Caco-2 (cell line): ENCODE results near the gene ANKRD60. TPM values are rescaled to one million over a fixed set of nuclear protein-coding genes. Genes with fewer than 3 reads are reported as not detected.
A peak's percentile ranks its signal among the peaks of the same experiment; 100 is the strongest.

ENCODE experiments used
- BruUV-seq: library from RNA; stranded (reverse); fragments of 400-500 nt; replicated peaks from 2 replicates; lab custom pipeline; 2021; lab: Mats Ljungman, UMichigan
- CTCF ChIA-PET: fragments of 300-600 bp; sonication (Branson Sonifier 250); formaldehyde crosslinking; loops from one replicate; lab custom pipeline; 2022; ENCODE audit warnings: antibody characterized with exemption; lab: Charles Lee
- POLR2A ChIA-PET: fragments of 300-600 bp; sonication (Branson Sonifier 250); formaldehyde crosslinking; loops from one replicate; lab custom pipeline; 2022; ENCODE audit warnings: antibody characterized with exemption; lab: Charles Lee
- DNase-seq, 2 experiments: peaks; one replicate each; pipeline versions ENCODE4 v3.0.0 to v3.0.0-alpha.2; 2020 to 2022
- H3K27me3 ChIP-seq: replicated peaks from 2 replicates; pipeline ENCODE4 v1.6.0; 2011; ENCODE audit warnings: low read length; ENCODE audit not compliant: control insufficient read depth, insufficient read depth
- H3K36me3 ChIP-seq: 2 replicates; pipeline ENCODE4 v1.5.1; 2011; ENCODE audit warnings: low read length; ENCODE audit not compliant: control insufficient read depth, insufficient read depth
- H3K4me1 ChIP-seq: fragments of 250-450 bp; sonication (Bioruptor Pico); 2 replicates; pipeline ENCODE4 v1.5.1; 2020; ENCODE audit warnings: mild to moderate bottlenecking
- H3K4me3 ChIP-seq: 2 replicates; pipeline ENCODE4 v1.5.1; 2011; ENCODE audit warnings: low read depth, mild to moderate bottlenecking, control low read depth, low read length
- H3K9me3 ChIP-seq: fragments of 250-450 bp; sonication (Bioruptor Pico); 2 replicates; pipeline ENCODE4 v1.5.1; 2020; ENCODE audit warnings: mild to moderate bottlenecking, moderate library complexity
- H3K27ac Mint-ChIP-seq: one replicate; pipeline ENCODE4 v1.8.0; 2022; ENCODE audit warnings: mixed read lengths; ENCODE audit not compliant: unreplicated experiment
- H3K27me3 Mint-ChIP-seq: one replicate; pipeline ENCODE4 v1.8.0; 2022; ENCODE audit warnings: mixed read lengths; ENCODE audit not compliant: insufficient read depth, unreplicated experiment
- H3K36me3 Mint-ChIP-seq: one replicate; pipeline ENCODE4 v1.8.0; 2022; ENCODE audit warnings: mild to moderate bottlenecking, mixed read lengths; ENCODE audit not compliant: insufficient read depth, unreplicated experiment
- H3K4me1 Mint-ChIP-seq: one replicate; pipeline ENCODE4 v1.8.0; 2022; ENCODE audit warnings: low read depth, mixed read lengths; ENCODE audit not compliant: unreplicated experiment
- H3K4me3 Mint-ChIP-seq: one replicate; pipeline ENCODE4 v1.8.0; 2022; ENCODE audit warnings: mild to moderate bottlenecking, moderate library complexity, mixed read lengths; ENCODE audit not compliant: unreplicated experiment
- H3K9me3 Mint-ChIP-seq: one replicate; pipeline ENCODE4 v1.8.0; 2022; ENCODE audit warnings: mixed read lengths; ENCODE audit not compliant: unreplicated experiment
- intact Hi-C: fragments of 100-400 bp; cut with micrococcal nuclease; formaldehyde crosslinking; loops from one replicate; pipeline ENCODE4 v1.10.0; 2022; ENCODE audit not compliant: unreplicated experiment
- total RNA-seq: library from RNA; stranded (reverse); gene quantifications from 2 replicates; pipeline ENCODE4 v1.2.3, GENCODE V29; 2022
- TF ChIP-seq, protein P1 (sequence below), 2 experiments: fragments of 200-600 bp in 1 of 2; IDR thresholded peaks; 1 replicate in 1 of 2; 2 replicates in 1 of 2; pipeline versions ENCODE4 v1.5.1 to v1.8.0; 2011 to 2022; ENCODE audit warnings: antibody characterized with exemption in 1 of 2, control low read depth in 1 of 2, inconsistent platforms in 1 of 2, low read depth in 1 of 2, low read length in 1 of 2, mild to moderate bottlenecking in 1 of 2, moderate library complexity in 1 of 2; ENCODE audit not compliant: insufficient read depth in 1 of 2, severe bottlenecking in 1 of 2, unreplicated experiment in 1 of 2

ANKRD60 gene
- total RNA-seq, 1 experiment from 2014 or later: not detected

DNA sequence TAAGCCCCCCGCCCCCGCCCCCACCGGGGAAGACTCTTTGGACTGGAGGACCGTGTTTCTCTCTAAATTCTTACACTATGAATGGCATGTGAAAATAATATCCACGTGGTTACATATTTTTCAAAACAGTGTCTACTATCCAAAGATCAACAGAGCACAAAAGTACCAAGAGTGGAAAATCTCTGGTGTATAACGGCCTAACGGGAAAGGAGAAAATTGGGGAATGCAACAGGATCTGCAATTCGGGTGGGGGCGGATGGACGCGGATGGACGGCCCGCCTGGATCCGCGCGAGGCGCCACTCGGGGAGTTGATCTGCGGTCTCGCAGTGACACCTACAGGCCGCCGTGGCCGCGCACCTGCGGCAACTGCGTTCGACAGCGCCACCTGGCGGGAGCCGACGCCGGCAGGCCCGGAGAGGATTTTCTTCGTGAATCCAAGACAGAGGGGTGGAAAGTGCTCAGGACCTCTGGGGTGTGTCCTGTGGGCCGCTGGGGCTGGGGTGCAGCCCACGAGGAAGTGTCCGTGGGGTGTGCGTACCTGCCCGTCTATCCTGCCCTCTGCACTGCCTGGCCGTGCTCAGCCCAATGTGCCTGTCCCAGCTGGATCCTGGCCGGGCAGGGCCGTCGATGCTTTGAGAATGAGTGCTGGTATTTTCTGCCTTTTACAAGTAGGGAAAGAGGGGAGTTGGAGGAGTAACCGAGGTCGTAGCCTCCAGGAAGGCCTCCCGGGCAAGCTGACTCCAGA lies 18.6 kb downstream of the ANKRD60 start:
- ChIA-PET POLR2A (no interaction called here), CTCF (interaction anchor here (0.8 to 3.0 kb wide), 8 partner anchors 28 to 617 kb away, joined by 3 to 10 read pairs (median 4); no protein-coding TSS in a partner anchor)
- Mint-ChIP-seq H3K4me1 (no peaks in the 10 kb centered on the region), H3K4me3 (no peak overlapping the region), H3K36me3 (no peaks in the 10 kb centered on the region), H3K27ac (no peak overlapping the region), H3K9me3 (no peaks in the 10 kb centered on the region), H3K27me3 (peaks cover 38% of the 10 kb centered on the region)
- H3K36me3 ChIP-seq: no peaks in the 10 kb centered on the region
- BruUV-seq: no TSS peak
- no peaks in the 10 kb centered on the region for H3K9me3 ChIP-seq
- TF ChIP-seq, protein P1, sequence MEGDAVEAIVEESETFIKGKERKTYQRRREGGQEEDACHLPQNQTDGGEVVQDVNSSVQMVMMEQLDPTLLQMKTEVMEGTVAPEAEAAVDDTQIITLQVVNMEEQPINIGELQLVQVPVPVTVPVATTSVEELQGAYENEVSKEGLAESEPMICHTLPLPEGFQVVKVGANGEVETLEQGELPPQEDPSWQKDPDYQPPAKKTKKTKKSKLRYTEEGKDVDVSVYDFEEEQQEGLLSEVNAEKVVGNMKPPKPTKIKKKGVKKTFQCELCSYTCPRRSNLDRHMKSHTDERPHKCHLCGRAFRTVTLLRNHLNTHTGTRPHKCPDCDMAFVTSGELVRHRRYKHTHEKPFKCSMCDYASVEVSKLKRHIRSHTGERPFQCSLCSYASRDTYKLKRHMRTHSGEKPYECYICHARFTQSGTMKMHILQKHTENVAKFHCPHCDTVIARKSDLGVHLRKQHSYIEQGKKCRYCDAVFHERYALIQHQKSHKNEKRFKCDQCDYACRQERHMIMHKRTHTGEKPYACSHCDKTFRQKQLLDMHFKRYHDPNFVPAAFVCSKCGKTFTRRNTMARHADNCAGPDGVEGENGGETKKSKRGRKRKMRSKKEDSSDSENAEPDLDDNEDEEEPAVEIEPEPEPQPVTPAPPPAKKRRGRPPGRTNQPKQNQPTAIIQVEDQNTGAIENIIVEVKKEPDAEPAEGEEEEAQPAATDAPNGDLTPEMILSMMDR (IDR thresholded peaks at IDR 0.05; ENCODE audit: insufficient read depth in 1 of 2, low read depth in 1 of 2, low read length in 1 of 2, severe bottlenecking in 1 of 2, unreplicated experiment in 1 of 2): peak; percentile 100
- peak; percentile 86 to 95 for DNase-seq
- peaks cover 2% of the 10 kb centered on the region for H3K27me3 ChIP-seq
- H3K4me1 ChIP-seq: no peaks in the 10 kb centered on the region
- no peak overlapping the region for H3K4me3 ChIP-seq
- intact Hi-C loops: loop anchor here (1.0 kb wide), 4 partner anchors 556 to 696 kb away; no protein-coding TSS in a partner anchor

DNA sequence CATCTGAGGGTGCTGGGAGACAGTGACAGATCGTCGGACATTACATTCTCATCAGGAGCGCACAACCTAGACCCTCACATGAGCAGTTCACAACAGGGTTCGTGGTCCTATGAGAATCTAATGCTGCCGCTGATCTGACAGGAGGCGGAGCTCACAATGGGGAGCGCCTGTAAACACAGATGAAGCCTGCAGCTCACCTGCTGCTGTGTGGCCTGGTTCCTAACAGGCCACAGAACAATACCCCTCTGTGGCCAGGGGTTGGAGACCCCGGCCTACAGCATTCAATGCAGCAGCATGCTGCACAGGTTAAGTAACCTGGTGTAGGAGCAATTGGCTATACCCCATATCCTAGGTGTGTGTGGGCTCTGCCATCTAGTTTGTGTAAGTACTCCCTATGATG lies 19.5 kb downstream of the ANKRD60 start:
- H3K4me3 ChIP-seq: no peak overlapping the region
- no peaks in the 10 kb centered on the region for H3K4me1 Mint-ChIP-seq
- intact Hi-C loops: loop anchor here (1.0 kb wide), 4 partner anchors 555 to 695 kb away; no protein-coding TSS in a partner anchor
- H3K4me3 Mint-ChIP-seq: no peak overlapping the region
- ChIA-PET CTCF (interaction anchor here (0.6 to 3.0 kb wide), 7 partner anchors 28 to 710 kb away, joined by 3 to 10 read pairs (median 5); no protein-coding TSS in a partner anchor), POLR2A (no interaction called here)
- no peak for DNase-seq
- BruUV-seq: no TSS peak
- H3K27ac Mint-ChIP-seq: no peak overlapping the region
- TF ChIP-seq, protein P1 (IDR thresholded peaks at IDR 0.05; ENCODE audit: insufficient read depth in 1 of 2, low read depth in 1 of 2, low read length in 1 of 2, severe bottlenecking in 1 of 2, unreplicated experiment in 1 of 2): no peak
- H3K36me3 ChIP-seq: no peaks in the 10 kb centered on the region
- 0 out of 2 replicates have a peak, but pooled peaks cover 3% of the 10 kb centered on the region for H3K9me3 ChIP-seq
- no peaks in the 10 kb centered on the region for H3K9me3 Mint-ChIP-seq
- H3K4me1 ChIP-seq: no peaks in the 10 kb centered on the region
- H3K27me3 ChIP-seq: peaks cover 2% of the 10 kb centered on the region
- H3K36me3 Mint-ChIP-seq: no peaks in the 10 kb centered on the region
- H3K27me3 Mint-ChIP-seq: peaks cover 39% of the 10 kb centered on the region

DNA sequence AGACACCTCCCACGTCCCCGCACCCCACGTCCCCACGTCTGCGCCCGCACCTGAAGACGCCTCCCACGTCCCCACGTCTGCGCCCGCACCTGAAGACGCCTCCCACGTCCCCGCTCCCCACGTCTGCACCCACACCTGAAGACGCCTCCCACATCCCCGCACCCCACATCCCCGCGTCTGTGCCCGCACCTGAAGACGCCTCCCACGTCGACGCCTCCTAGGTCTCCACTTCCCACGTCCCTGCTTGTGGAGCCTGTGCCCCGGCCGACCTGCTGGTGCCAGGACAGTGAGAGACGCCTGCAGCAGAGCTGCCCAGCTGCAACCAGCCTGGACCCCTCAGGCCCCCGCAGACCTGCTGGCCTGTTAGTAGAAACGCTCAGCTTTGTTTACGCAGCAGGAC lies 22.6 kb downstream of the ANKRD60 start:
- no peaks in the 10 kb centered on the region for H3K36me3 Mint-ChIP-seq
- TF ChIP-seq, protein P1 (IDR thresholded peaks at IDR 0.05; ENCODE audit: insufficient read depth in 1 of 2, low read depth in 1 of 2, low read length in 1 of 2, severe bottlenecking in 1 of 2, unreplicated experiment in 1 of 2): no peak
- Histone ChIP-seq H3K27me3 (peaks cover 3% of the 10 kb centered on the region), H3K9me3 (0 out of 2 replicates have a peak, but pooled peaks cover 3% of the 10 kb centered on the region), H3K4me1 (no peaks in the 10 kb centered on the region), H3K36me3 (no peaks in the 10 kb centered on the region), H3K4me3 (no peak overlapping the region)
- no peak for DNase-seq
- CTCF ChIA-PET: interaction anchor here (0.9 kb wide), 1 partner anchor 114 kb away, joined by 3 read pairs; no protein-coding TSS in a partner anchor
- H3K27ac Mint-ChIP-seq: no peak overlapping the region
- peaks cover 39% of the 10 kb centered on the region for H3K27me3 Mint-ChIP-seq
- no peaks in the 10 kb centered on the region for H3K4me1 Mint-ChIP-seq
- POLR2A ChIA-PET: no interaction called here
- intact Hi-C loops: no loop called here
- H3K4me3 Mint-ChIP-seq: no peak overlapping the region
- no peaks in the 10 kb centered on the region for H3K9me3 Mint-ChIP-seq
- BruUV-seq: no TSS peak
